Heart left ventricle (tissue), 16 donors: ENCODE data around the gene SNX1. TPM values are rescaled to one million over a fixed set of nuclear protein-coding genes. Genes with fewer than 3 reads are reported as not detected.

Experiments used
- ATAC-seq, 4 donors: fragments of 200-7000 bp; cut with Tn5 transposase; one replicate each; pipeline ENCODE4 v1.9.1; 2020 to 2022; ENCODE audit warnings: moderate library complexity in 4 of 4, mild to moderate bottlenecking in 3 of 4, moderate number of reproducible peaks in 1 of 4
- DNase-seq, 5 donors: peaks; one replicate each; pipeline ENCODE4 v3.0.0-alpha.2; 2020
- H3K27ac ChIP-seq, 12 donors: fragments of 200-600 bp; sonication (generic) in 4 of 12; one replicate each; pipeline versions ENCODE4 v1.5.0 to v1.8.0; 2016 to 2022; ENCODE audit warnings: mild to moderate bottlenecking in 2 of 12
- H3K27me3 ChIP-seq, 9 donors: fragments of 200-600 bp; sonication (generic) in 2 of 9; one replicate each; pipeline versions ENCODE4 v1.5.1 to v1.8.0; 2016 to 2022; ENCODE audit warnings: mild to moderate bottlenecking in 3 of 9
- H3K36me3 ChIP-seq, 9 donors: fragments of 200-600 bp; sonication (generic) in 2 of 9; one replicate each; pipeline versions ENCODE4 v1.5.0 to v1.8.0; 2018 to 2022; ENCODE audit warnings: mild to moderate bottlenecking in 2 of 9
- H3K4me1 ChIP-seq, 12 donors: fragments of 200-600 bp; sonication (generic) in 4 of 12; one replicate each; pipeline versions ENCODE4 v1.5.0 to v1.8.0; 2016 to 2022; ENCODE audit warnings: mild to moderate bottlenecking in 3 of 12
- H3K4me3 ChIP-seq, 12 donors: fragments of 200-600 bp; sonication (generic) in 4 of 12; one replicate each; pipeline versions ENCODE4 v1.5.0 to v1.8.0; 2017 to 2022; ENCODE audit warnings: mild to moderate bottlenecking in 9 of 12, moderate library complexity in 4 of 12
- H3K9me3 ChIP-seq, 12 donors: fragments of 200-600 bp; sonication (generic) in 4 of 12; one replicate each; pipeline versions ENCODE4 v1.5.0 to v1.8.0; 2016 to 2022; ENCODE audit warnings: mild to moderate bottlenecking in 1 of 12
- CTCF ChIP-seq, 12 donors: fragments of 200-600 bp; sonication (generic) in 4 of 12; IDR thresholded peaks; one replicate each; pipeline versions ENCODE4 v1.5.0 to v1.8.0; 2018 to 2022; ENCODE audit warnings: antibody characterized with exemption in 12 of 12, mild to moderate bottlenecking in 5 of 12
- POLR2A ChIP-seq, 2 donors: fragments of 450-650 bp; IDR thresholded peaks; one replicate each; pipeline ENCODE4 v1.6.1; 2017; ENCODE audit warnings: antibody characterized with exemption in 2 of 2, mild to moderate bottlenecking in 2 of 2, moderate library complexity in 2 of 2
- WGBS, 4 donors: extraction: QIAGEN DNeasy Blood & Tissue Kit in 2 of 4; methylation state at CpG; one replicate each; pipeline versions ENCODE4 v1.1.5 to v1.1.7; 2013 to 2018; 5-methylcytosine and 5-hydroxymethylcytosine counted together
- intact Hi-C, 10 donors: fragments of 100-400 bp; cut with DNase I; formaldehyde crosslinking; loops; one replicate each; pipeline versions ENCODE4 v1.11.1 to v1.14.2; 2022
- polyA plus RNA-seq, 2 donors: library from polyadenylated mRNA; stranded (reverse); fragments of 200-250 nt; gene quantifications; one replicate each; pipeline ENCODE4 v1.2.3, GENCODE V29; 2013
- total RNA-seq, 9 donors: library from RNA; depleted of rRNA in 2 of 9; stranded (reverse); fragments of >200 nt in 2 of 9; fragmentation: NEBNext Ultra II Directional in 3 of 9; extraction: Animal tissue kit (Norgen Biotek cat#: 25700) in 3 of 9; gene quantifications; one replicate each; pipeline versions ENCODE4 v1.1.0 to v1.2.4, GENCODE V29; 2016 to 2023
- donor health status: ischemic (EF 13 %, LVEDD 7.1; RV severe dilation, severe dysfunction).
- donor health status: healthy with polysubstance abuse.
- donor health status: DM: no; HTN: yes; CAD: no.
- donor health status: DM: no; HTN: no; CAD: no.
- donor health status: ischemic (EF 25% LVEDD 6.9; RV normal size, moderate dysfunction).
- donor health status: ischemic (EF 25% LVEDD 5.7; RV mildly dilated, moderate dysfunction).
- donor health status: healthy.
- donor health status: DM: yes; HTN: yes; CAD: no.
- donor health status: ischemic (EF 35%, LVEDD 5.7; RV mildly dilated, moderate dysfunction).
- donor health status: nonischemic (EF 11% LVEDD 7.7; RV severe dilation, severe dysfunction).
- donor health status: DM: yes; HTN: yes; CAD: no.
- donor health status: PGD.
- donor health status: ischemic (EF 29% LVEDD 5.4; RV normal size, mild dysfunction).
- donor health status: nonischemic (EF 23%, LVEDD 6.1; RV moderate dilation, normal function).

The SNX1 gene
- total and polyA plus RNA-seq, 11 donors, result 38.7 to 117 (median 76.3) TPM

- TF ChIP-seq CTCF (IDR thresholded peaks at IDR 0.05), result no peak
- TF ChIP-seq POLR2A (IDR thresholded peaks at IDR 0.05), result no peak
- intact Hi-C loops, result no loop called here
- DNase-seq, result peak in 2 of 5 donors; percentile 46 to 63
- H3K4me3 ChIP-seq, result no peak overlapping the region
- peaks cover 0 to 80% (median 71%) of the 10 kb centered on the region in 9 donors for H3K36me3 ChIP-seq
- peaks cover 0 to 16% (median 0%) of the 10 kb centered on the region in 9 donors for H3K27me3 ChIP-seq
- H3K4me1 ChIP-seq, result peaks cover 19 to 85% (median 65%) of the 10 kb centered on the region in 12 donors
- WGBS, 4 donors, result 69 to 78% (median 71%) methylated on average over 15 to 16 of the region's 16 CpGs
- no peaks in the 10 kb centered on the region for H3K9me3 ChIP-seq
- ATAC-seq, result peak in 1 of 4 donors; percentile 5
- peak overlapping the region in 8 of 12 donors; percentile 34 to 70 (median 59) for H3K27ac ChIP-seq
Observed at GRCh38 chr15:64156652-64157331, 61.0 kb downstream of the SNX1 start.

- intact Hi-C loops, result no loop called here
- Histone ChIP-seq H3K36me3 (peaks cover 0 to 80% (median 73%) of the 10 kb centered on the region in 9 donors), H3K27me3 (peaks cover 0 to 8% (median 0%) of the 10 kb centered on the region in 9 donors), H3K4me3 (no peak overlapping the region), H3K9me3 (no peaks in the 10 kb centered on the region), H3K4me1 (peaks cover 19 to 84% (median 62%) of the 10 kb centered on the region in 12 donors), H3K27ac (peak overlapping the region in 5 of 12 donors; percentile 12 to 72 (median 57))
- ATAC-seq (no peak), DNase-seq (no peak)
- 67 to 100% (median 91%) methylated on average over 1 of the region's 1 CpG for WGBS, 4 donors
- TF ChIP-seq CTCF (IDR thresholded peaks at IDR 0.05) (no peak), POLR2A (IDR thresholded peaks at IDR 0.05) (no peak)
Observed at GRCh38 chr15:64157599-64158125, 61.9 kb downstream of the SNX1 start.

GRCh38 chr15:64158363-64159134 lies 62.8 kb downstream of the SNX1 start:
- Histone ChIP-seq H3K9me3 (no peaks in the 10 kb centered on the region), H3K27ac (peak overlapping the region; percentile 4 to 77 (median 49)), H3K4me1 (peaks cover 13 to 77% (median 55%) of the 10 kb centered on the region in 12 donors), H3K36me3 (peaks cover 0 to 80% (median 73%) of the 10 kb centered on the region in 9 donors), H3K4me3 (no peak overlapping the region), H3K27me3 (no peaks in the 10 kb centered on the region)
- DNase-seq (peak in 2 of 5 donors; percentile 44 to 75), ATAC-seq (peak in 1 of 4 donors; percentile 3)
- intact Hi-C loops, result no loop called here
- WGBS, 4 donors, result 56 to 72% (median 66%) methylated on average over 11 of the region's 11 CpGs
- TF ChIP-seq POLR2A (IDR thresholded peaks at IDR 0.05) (no peak), CTCF (IDR thresholded peaks at IDR 0.05) (no peak)
